ENCODE results near the gene BCAN. TPM values are rescaled to one million over a fixed set of nuclear protein-coding genes. Genes with fewer than 3 reads are reported as not detected.
"Not testable (repeated sequence)": the region's sequence is repeated elsewhere in the genome, so short reads cannot be mapped to it uniquely, and the experiment has no call there.

BCAN gene
- total RNA-seq, 4 donors from 2014 or later: not detected

DNA sequence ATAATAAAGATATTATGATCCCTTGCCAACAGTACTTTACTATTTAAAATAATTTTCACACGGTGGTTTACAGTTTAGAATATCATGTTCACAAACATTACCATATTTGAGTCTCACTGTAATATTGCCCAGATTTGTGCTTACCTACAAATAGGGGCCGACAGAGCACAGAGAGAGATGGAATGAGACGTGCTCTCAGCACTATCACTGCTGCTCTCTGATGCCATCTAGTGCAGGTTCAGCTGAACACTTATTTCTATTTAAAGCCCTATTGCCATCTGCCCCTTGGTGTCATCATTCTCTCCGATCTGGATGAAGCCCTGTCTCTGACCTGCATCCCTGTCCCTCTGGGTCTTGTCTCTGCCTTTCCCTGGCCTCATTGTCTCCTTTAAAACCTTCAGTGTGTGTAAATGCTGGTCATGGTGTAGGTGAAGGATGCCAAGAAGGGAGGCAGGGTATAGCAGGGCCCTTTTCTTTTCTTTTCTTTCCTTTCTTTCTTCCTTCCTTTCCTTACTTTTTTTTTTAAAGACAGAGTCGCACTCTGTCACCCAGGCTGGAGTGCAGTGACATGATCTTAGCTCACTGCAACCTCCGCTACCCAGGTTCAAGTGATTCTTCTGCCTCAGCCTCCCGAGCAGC lies 33.8 kb upstream of the BCAN start:
- intact Hi-C loops (cut with DNase I): no loop called here
- H3K9me3 ChIP-seq: no peaks in the 10 kb centered on the region
- TF ChIP-seq CTCF (IDR thresholded peaks at IDR 0.05): peak; percentile 66 to 80 (median 74)
- TF ChIP-seq POLR2A (IDR thresholded peaks at IDR 0.05): no peak
- H3K4me3 ChIP-seq: no peak overlapping the region
- peaks cover 0 to 4% (median 0%) of the 10 kb centered on the region in 3 donors for H3K4me1 ChIP-seq
- 26 to 29% methylated on average over 7 of the region's 7 CpGs for WGBS, 2 donors
- no peaks in the 10 kb centered on the region for H3K36me3 ChIP-seq
- H3K27me3 ChIP-seq: peaks cover 0 to 31% (median 0%) of the 10 kb centered on the region in 4 donors
- no peak overlapping the region for H3K27ac ChIP-seq
- DNase-seq: no peak

- TF ChIP-seq CTCF (IDR thresholded peaks at IDR 0.05) (peak in 5 of 6 experiments; percentile 46 to 72 (median 53)), POLR2A (IDR thresholded peaks at IDR 0.05) (no peak)
- Histone ChIP-seq H3K4me3 (no peak overlapping the region), H3K9me3 (no peaks in the 10 kb centered on the region), H3K4me1 (peaks cover 0 to 4% (median 0%) of the 10 kb centered on the region in 3 donors), H3K27ac (no peak overlapping the region), H3K36me3 (no peaks in the 10 kb centered on the region), H3K27me3 (peaks cover 0 to 32% (median 0%) of the 10 kb centered on the region in 4 donors)
- intact Hi-C loops (cut with DNase I): no loop called here
- 30 to 31% methylated on average over 6 of the region's 6 CpGs for WGBS, 2 donors
- DNase-seq: no peak
Observed at GRCh38 chr1:156608981-156609380, 32.9 kb upstream of the BCAN start.

DNA sequence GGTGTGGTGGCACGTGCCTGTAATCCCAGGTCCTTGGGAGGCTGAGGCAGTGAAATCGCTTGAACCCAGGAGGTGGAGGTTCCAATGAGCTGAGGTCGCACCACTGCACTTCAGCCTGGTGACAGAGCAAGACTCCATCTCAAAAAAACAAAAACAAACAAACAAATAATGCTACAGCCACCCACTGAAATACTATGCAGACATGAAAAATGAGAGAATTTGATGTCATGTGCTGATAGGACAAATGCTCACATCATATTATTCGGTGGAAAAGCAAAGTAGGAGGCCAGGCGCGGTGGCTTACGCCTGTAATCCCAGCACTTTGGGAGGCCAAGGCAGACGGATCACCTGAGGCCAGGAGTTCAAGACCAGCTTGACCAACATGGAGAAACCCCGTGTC lies 31.8 kb upstream of the BCAN start:
- H3K4me3 ChIP-seq, H3K4me1 ChIP-seq, H3K27ac ChIP-seq, H3K36me3 ChIP-seq, H3K9me3 ChIP-seq, DNase-seq: not testable (repeated sequence)
- peaks cover 0 to 36% (median 0%) of the 10 kb centered on the region in 4 donors for H3K27me3 ChIP-seq
- intact Hi-C loops (cut with DNase I): loop anchor here (10.0 kb wide), 1 partner anchor 225 kb away; no protein-coding TSS in a partner anchor
- WGBS, 2 donors: 77 to 85% methylated on average over 9 of the region's 9 CpGs

DNA sequence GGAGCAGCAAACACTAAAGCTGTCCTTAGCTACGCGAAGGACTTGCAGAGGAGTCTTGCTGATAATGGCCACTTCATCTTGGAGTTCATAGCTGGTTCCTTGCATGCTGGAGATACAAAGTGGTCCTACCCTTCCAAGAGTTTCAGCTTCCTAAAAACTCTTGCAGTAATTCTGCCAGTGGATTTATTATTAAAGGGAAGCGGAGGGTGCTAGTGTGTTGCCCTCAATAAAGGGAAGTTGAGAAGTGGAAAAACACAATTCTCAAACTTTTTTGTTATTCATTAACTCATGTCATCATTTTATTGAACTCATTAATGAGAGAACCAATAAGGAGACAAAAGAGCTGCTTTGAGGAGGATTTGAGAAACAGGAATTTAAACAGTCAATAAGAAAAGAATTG lies 29.3 kb upstream of the BCAN start:
- TF ChIP-seq CTCF (IDR thresholded peaks at IDR 0.05) (no peak), POLR2A (IDR thresholded peaks at IDR 0.05) (no peak)
- Histone ChIP-seq H3K27me3 (peaks cover 0 to 59% (median 0%) of the 10 kb centered on the region in 4 donors), H3K4me3 (no peak overlapping the region), H3K4me1 (peaks cover 0 to 19% (median 0%) of the 10 kb centered on the region in 3 donors), H3K9me3 (no peaks in the 10 kb centered on the region), H3K36me3 (no peaks in the 10 kb centered on the region), H3K27ac (no peak overlapping the region)
- 53 to 62% methylated on average over 3 of the region's 3 CpGs for WGBS, 2 donors
- intact Hi-C loops (cut with DNase I): loop anchor here (10.0 kb wide), 1 partner anchor 228 kb away; no protein-coding TSS in a partner anchor
- DNase-seq: no peak

- no peak for DNase-seq
- no peaks in the 10 kb centered on the region for H3K9me3 ChIP-seq
- no peak for TF ChIP-seq CTCF (IDR thresholded peaks at IDR 0.05)
- no peak for TF ChIP-seq POLR2A (IDR thresholded peaks at IDR 0.05)
- peak overlapping the region; percentile 1 to 85 (median 77) for H3K27ac ChIP-seq
- peaks cover 0 to 79% (median 0%) of the 10 kb centered on the region in 4 donors for H3K27me3 ChIP-seq
- peaks cover 0 to 15% (median 0%) of the 10 kb centered on the region in 3 donors for H3K4me1 ChIP-seq
- no peaks in the 10 kb centered on the region for H3K36me3 ChIP-seq
- 42 to 47% methylated on average over 4 of the region's 4 CpGs for WGBS, 2 donors
- intact Hi-C loops (cut with DNase I): loop anchor here (10.0 kb wide), 1 partner anchor 231 kb away; no protein-coding TSS in a partner anchor
- peak overlapping the region in 1 of 4 donors; percentile 26 for H3K4me3 ChIP-seq
Observed at GRCh38 chr1:156615946-156616345, 26.0 kb upstream of the BCAN start.
